Activated CD4-positive, alpha-beta memory T cell treated with anti-CD3 and anti-CD28 coated beads, Interleukin-2, amount 10 ng/mL, durations not matched to agents 7 days and 5 days (primary cell): ENCODE measurements around the gene PLA1A. TPM values are rescaled to one million over a fixed set of nuclear protein-coding genes. Genes with fewer than 3 reads are reported as not detected.
"Not testable (repeated sequence)": the region's sequence is repeated elsewhere in the genome, so short reads cannot be mapped to it uniquely, and the experiment has no call there.

Source experiments
- CTCF ChIA-PET: fragments of 350-600 bp; sonication (Branson Sonifier 250); formaldehyde crosslinking; loops from one replicate; lab custom pipeline; 2021; ENCODE audit warnings: antibody characterized with exemption, inconsistent platforms; lab: Charles Lee
- POLR2A ChIA-PET: fragments of 350-600 bp; sonication (Branson Sonifier 250); formaldehyde crosslinking; loops from one replicate; lab custom pipeline; 2021; ENCODE audit warnings: antibody characterized with exemption; lab: Charles Lee
- DNase-seq: peaks from one replicate; pipeline ENCODE4 v3.0.0-alpha.2; 2020
- H3K27ac Mint-ChIP-seq: one replicate; pipeline ENCODE4 v1.8.0; 2021; ENCODE audit warnings: mild to moderate bottlenecking, mixed read lengths
- H3K27me3 Mint-ChIP-seq: one replicate; pipeline ENCODE4 v1.8.0; 2021; ENCODE audit warnings: mixed read lengths
- H3K36me3 Mint-ChIP-seq: one replicate; pipeline ENCODE4 v1.8.0; 2021; ENCODE audit warnings: low read depth, mixed read lengths
- H3K4me1 Mint-ChIP-seq: one replicate; pipeline ENCODE4 v1.8.0; 2021; ENCODE audit warnings: mixed read lengths
- H3K4me3 Mint-ChIP-seq: one replicate; pipeline ENCODE4 v1.8.0; 2021; ENCODE audit warnings: mild to moderate bottlenecking, mixed read lengths
- H3K9me3 Mint-ChIP-seq: one replicate; pipeline ENCODE4 v1.8.0; 2021; ENCODE audit warnings: mixed read lengths
- total RNA-seq, 2 experiments: library from RNA; stranded (reverse); gene quantifications; one replicate each; pipeline ENCODE4 v1.2.3, GENCODE V29; 2021

Gene PLA1A, protein sequence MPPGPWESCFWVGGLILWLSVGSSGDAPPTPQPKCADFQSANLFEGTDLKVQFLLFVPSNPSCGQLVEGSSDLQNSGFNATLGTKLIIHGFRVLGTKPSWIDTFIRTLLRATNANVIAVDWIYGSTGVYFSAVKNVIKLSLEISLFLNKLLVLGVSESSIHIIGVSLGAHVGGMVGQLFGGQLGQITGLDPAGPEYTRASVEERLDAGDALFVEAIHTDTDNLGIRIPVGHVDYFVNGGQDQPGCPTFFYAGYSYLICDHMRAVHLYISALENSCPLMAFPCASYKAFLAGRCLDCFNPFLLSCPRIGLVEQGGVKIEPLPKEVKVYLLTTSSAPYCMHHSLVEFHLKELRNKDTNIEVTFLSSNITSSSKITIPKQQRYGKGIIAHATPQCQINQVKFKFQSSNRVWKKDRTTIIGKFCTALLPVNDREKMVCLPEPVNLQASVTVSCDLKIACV
- under 1 TPM in 1 of 2 experiments, not detected in 1; 0.25 TPM for total RNA-seq

DNA sequence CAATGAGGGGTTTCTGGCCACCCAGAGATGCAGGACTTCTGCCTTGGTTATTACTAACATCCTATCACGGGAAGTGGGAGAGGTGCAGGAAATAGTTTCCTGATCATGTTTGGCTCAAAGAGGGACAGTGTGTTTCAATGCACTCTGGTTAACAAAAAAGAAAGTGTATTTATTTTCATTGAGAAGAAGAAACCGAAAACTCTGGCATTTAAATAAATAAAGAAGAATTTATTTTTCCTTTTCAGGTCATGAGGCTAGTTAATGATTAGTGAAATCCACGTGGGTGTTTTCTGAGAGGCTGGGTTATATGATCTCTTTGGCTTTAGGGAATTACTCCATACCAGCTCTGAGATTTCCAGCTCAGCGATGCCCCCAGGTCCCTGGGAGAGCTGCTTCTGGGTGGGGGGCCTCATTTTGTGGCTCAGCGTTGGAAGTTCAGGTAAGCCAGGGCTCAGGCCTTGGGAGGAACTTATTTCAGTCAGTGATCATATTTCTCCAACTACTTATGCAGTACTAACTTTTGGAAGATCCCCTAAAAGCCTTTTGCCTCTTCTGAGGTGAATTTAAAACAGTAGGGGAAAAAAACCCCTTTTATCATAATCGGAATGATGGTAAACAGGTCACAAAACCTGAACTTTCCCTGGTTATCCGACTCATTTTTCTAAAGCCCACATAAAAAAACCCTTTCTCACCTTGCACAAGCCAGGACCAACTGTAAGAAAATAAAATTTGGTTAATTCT, at the start of gene PLA1A:
TSS of gene PLA1A (plus strand) at position 338 of the 741 bp plus-strand sequence. CDS start at position 367, 29 bp downstream.
- Mint-ChIP-seq H3K27ac (peak within 1 kb of the TSS; percentile 61), H3K4me3 (no peak within 1 kb of the TSS), H3K4me1 (peaks cover 46% of the 10 kb centered on the region), H3K9me3 (no peaks in the 10 kb centered on the region), H3K36me3 (no peaks in the 10 kb centered on the region), H3K27me3 (peaks cover 3% of the 10 kb centered on the region)
- no peak for DNase-seq
- ChIA-PET CTCF (no interaction called here), POLR2A (no interaction called here)

DNA sequence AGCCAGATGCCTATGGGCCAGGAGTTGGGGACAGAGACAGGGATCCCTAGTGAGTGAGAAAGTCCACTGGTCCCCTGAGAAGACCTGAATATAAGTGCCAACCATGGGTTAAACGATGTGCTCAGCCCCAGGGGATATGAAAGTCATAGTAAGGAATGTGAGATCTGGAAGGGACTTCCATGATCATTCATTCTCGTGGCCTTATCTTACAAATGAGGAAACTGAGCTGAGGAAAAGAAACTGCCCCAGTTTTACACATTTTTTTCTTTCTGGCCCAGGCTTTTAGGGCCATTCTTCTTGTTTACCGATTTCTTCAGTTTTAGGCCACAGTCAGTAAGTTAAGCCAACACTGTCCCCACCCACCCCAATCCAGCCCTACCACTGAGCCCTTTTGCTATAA, 49.3 kb upstream of the PLA1A start:
- ChIA-PET POLR2A (no interaction called here), CTCF (no interaction called here)
- no peak overlapping the region for H3K4me3 Mint-ChIP-seq

DNA sequence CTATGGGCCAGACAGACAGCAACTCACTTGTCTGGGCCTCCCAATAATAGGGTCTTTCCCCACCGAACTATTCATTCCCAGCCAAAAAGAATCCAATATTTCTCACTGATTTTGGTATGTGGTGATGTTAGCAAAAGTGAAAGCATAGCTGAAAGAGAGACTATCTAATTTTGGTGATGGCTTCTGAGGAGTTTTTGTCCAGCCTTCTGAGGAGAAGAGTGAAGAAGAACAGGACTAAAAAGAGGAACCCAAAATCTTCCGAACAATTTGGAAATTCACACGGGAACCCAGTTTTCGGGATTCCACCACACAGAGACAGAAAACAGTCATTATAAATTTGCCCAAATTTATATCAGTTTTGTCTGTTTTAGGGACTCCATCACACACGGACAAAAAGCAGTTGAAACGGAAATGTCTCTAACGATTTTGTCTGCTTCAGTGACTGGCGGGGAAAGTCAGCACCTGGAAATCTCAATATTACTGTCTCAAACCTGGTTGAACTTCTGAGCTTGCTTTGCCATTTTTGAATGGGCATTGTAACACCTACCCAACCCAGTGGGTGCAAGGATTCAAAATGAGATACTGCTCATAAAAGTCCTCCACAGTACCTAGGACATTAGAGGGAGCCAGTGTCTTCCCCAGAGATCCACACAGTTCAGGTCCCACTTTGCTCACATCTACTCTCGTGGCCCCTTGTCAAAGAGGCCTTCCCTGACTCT, 47.3 kb upstream of the PLA1A start:
- no peak overlapping the region for H3K27ac Mint-ChIP-seq

More for the DNA sequence above, 49.3 kb upstream of the PLA1A start:
- no peak for DNase-seq
- Mint-ChIP-seq H3K9me3 (no peaks in the 10 kb centered on the region), H3K27me3 (no peaks in the 10 kb centered on the region), H3K4me1 (peaks cover 36% of the 10 kb centered on the region), H3K36me3 (peaks cover 80% of the 10 kb centered on the region), H3K27ac (no peak overlapping the region)

DNA sequence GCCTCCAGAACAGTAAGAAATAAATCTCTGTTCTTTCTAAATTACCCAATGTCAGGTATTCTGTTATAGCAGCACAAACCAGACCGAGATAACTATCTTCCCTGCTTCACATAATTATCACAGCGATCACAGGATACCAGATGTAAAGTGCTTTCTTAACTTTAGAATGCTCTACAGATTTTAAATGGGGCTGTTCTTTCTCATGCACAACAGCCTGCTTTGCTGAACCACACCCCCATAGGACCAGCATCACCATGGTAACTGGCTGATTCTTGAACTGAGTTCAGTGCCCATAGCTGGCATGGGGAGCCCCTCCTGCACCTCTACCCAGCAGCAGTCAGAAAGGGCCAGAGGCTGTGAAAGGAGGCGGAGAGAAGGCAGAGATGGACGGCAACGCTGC, 46.1 kb upstream of the PLA1A start:
- DNase-seq = no peak
- Mint-ChIP-seq H3K27me3 (no peaks in the 10 kb centered on the region), H3K4me3 (no peak overlapping the region), H3K9me3 (no peaks in the 10 kb centered on the region), H3K36me3 (peaks cover 82% of the 10 kb centered on the region), H3K27ac (no peak overlapping the region), H3K4me1 (peaks cover 58% of the 10 kb centered on the region)
- ChIA-PET CTCF (interaction anchor here (0.6 kb wide), 1 partner anchor 659 kb away, joined by 3 read pairs; no protein-coding TSS in a partner anchor), POLR2A (no interaction called here)

More for the DNA sequence above, 47.3 kb upstream of the PLA1A start:
- H3K9me3 Mint-ChIP-seq = no peaks in the 10 kb centered on the region
- H3K27me3 Mint-ChIP-seq = no peaks in the 10 kb centered on the region
- DNase-seq = no peak
- peaks cover 82% of the 10 kb centered on the region for H3K36me3 Mint-ChIP-seq
- peaks cover 49% of the 10 kb centered on the region for H3K4me1 Mint-ChIP-seq
- no peak overlapping the region for H3K4me3 Mint-ChIP-seq
- ChIA-PET POLR2A (no interaction called here), CTCF (interaction anchor here (1.0 kb wide), 1 partner anchor 9 kb away, joined by 4 read pairs; no protein-coding TSS in a partner anchor)

DNA sequence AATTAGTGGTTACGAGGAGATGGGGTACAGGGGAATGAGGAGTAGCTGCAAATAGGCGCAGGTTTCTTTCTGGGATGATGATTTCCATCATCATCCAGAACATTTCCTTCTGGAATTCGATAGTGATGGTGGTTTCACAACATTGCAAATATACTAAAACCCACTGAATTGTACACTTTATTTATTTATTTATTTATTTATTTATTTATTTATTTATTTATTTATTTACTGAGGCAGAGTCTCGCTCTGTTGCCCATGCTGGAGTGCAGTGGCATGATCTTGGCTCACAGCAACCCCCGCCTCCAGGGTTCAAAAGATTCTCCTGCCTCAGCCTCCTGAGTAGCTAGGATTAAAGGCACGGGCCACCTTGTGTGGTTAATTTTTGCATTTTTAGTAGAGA, 44.8 kb upstream of the PLA1A start:
- H3K27me3 Mint-ChIP-seq, H3K27ac Mint-ChIP-seq, H3K4me3 Mint-ChIP-seq, DNase-seq, H3K9me3 Mint-ChIP-seq, POLR2A ChIA-PET, CTCF ChIA-PET: not testable (repeated sequence)
- H3K36me3 Mint-ChIP-seq = peaks cover 87% of the 10 kb centered on the region
- peaks cover 67% of the 10 kb centered on the region for H3K4me1 Mint-ChIP-seq

DNA sequence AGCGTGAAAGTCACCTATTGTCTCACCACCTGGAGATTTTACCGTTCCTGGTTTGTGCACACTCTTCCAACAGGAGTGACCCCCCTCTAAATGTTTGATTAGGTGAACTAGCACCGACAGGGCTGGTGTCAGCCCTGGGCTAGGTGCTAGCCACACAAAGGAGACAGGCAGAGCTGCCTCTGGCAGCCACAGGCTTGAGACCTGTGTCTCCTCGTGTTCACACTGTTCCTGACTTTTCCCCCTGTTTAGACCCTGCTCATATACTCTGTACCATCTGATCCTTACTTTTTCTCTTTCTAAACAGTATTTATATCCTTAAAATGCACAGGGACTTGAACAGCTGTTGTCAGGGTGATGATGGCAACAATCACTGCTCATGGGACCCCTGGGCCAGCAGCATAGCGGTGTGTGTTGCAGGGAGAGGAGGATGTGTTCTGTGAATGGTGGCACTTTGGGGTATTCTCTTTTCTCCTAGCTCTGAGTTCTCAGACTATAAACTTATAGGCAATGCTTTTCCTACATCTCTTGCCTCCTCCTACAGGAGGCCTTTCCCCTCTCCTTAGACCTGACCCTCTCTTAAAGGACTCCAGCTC, 43.8 kb upstream of the PLA1A start:
- Mint-ChIP-seq H3K27ac (no peak overlapping the region), H3K36me3 (peaks cover 86% of the 10 kb centered on the region), H3K9me3 (no peaks in the 10 kb centered on the region), H3K4me1 (peaks cover 72% of the 10 kb centered on the region), H3K27me3 (no peaks in the 10 kb centered on the region), H3K4me3 (no peak overlapping the region)
- POLR2A ChIA-PET = interaction anchor here (1.3 kb wide), 1 partner anchor 10 kb away, joined by 3 read pairs; no protein-coding TSS in a partner anchor
- no peak for DNase-seq
- CTCF ChIA-PET = no interaction called here

DNA sequence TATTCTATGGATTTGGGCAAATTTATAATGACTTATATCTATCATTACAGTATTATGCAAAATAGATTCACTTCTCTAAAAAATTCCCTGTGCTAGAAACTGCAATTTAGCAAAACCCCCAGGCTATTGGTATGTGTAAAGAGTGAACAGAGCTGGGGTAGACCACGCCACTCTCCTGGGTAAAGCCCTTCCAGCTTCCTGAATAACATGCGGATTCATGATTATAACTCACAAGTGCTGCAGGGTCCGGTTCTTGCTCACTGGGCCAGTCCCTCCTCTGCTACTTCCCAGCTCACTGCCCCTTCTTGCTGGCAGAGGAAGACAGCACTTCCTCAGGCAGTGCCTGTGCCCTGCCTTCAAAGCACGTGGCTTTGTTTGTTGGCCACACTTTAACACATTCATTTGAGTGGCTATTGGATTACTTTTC, 42.4 kb upstream of the PLA1A start:
- Mint-ChIP-seq H3K36me3 (peaks cover 75% of the 10 kb centered on the region), H3K27me3 (no peaks in the 10 kb centered on the region), H3K4me3 (peak overlapping the region; percentile 70), H3K4me1 (peaks cover 77% of the 10 kb centered on the region), H3K27ac (no peak overlapping the region), H3K9me3 (no peaks in the 10 kb centered on the region)
- ChIA-PET CTCF (interaction anchor here (1.2 kb wide), 1 partner anchor 314 kb away, joined by 3 read pairs; the partner anchor contains the start of gene B4GALT4), POLR2A (interaction anchor here (1.1 to 6.0 kb wide), 3 partner anchors 25 to 92 kb away, joined by 3 to 31 read pairs (median 12); partner anchors contain the start of genes ADPRH, TIMMDC1 and TMEM39A)
- DNase-seq = no peak

DNA sequence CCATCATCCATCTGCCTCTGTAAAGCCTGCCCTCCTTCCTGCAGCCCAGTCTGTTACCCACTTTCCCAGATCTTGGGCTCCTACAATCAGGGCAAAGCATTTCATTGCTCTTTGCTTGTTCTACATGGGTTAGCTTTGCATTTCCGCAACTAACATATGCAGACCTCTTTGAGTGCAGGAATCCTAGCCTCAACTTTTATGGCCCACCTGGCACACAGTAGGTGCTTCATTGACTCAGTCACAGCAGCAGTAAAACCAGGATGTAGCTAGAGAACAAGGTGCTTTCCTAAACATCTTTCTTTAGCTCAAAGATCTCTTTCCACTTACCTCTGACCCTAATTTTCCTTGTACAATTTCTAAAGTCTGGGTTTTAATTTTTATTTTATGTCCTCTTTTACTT, 41.8 kb upstream of the PLA1A start:
- ChIA-PET CTCF (interaction anchor here (1.2 kb wide), 1 partner anchor 315 kb away, joined by 3 read pairs; the partner anchor contains the start of gene B4GALT4), POLR2A (interaction anchor here (0.7 to 6.0 kb wide), 4 partner anchors 25 to 125 kb away, joined by 3 to 31 read pairs (median 8); partner anchors contain the start of genes ADPRH, TIMMDC1 and TMEM39A)
- Mint-ChIP-seq H3K9me3 (no peaks in the 10 kb centered on the region), H3K4me1 (peaks cover 76% of the 10 kb centered on the region), H3K27ac (peak overlapping the region; percentile 5), H3K27me3 (no peaks in the 10 kb centered on the region), H3K36me3 (peaks cover 70% of the 10 kb centered on the region), H3K4me3 (peak overlapping the region; percentile 70)
- no peak for DNase-seq

DNA sequence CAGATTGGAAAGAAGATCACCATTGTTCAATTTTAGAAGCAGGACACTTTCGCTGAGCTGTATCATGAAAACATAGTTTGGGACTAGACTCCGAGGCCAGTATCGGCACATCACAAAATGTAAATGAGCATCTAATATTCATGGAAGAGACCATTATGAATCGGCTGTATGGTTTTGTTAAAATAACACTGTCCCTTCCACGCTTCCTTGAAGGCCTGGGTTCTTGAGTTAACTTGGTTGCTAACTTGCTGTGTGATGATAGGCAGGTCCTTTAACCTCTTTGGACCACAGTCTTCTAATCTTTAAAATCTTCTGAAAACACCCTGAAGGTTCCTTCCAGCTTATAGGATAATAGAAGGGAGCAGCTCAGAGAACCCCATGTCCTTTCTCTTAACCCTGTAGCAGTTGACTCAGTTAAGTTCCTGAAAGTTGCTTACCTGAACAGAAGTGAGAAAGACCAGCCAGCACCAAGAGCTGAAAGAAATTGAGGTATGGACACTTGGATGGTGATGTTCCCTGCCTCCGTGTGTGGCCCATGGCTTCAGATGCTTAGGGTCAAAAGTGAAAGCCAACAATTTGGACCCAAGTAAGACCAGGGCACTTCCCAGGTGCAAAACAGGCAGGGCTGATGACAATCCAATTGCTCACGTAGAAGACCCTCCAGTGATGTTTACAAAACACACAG, 40.4 kb upstream of the PLA1A start:
- H3K4me1 Mint-ChIP-seq = peaks cover 75% of the 10 kb centered on the region
- CTCF ChIA-PET = interaction anchor here (1.4 to 4.3 kb wide), 4 partner anchors 18 to 119 kb away, joined by 3 to 18 read pairs (median 6); partner anchors contain the start of genes COX17, TIMMDC1 and TMEM39A

DNA sequence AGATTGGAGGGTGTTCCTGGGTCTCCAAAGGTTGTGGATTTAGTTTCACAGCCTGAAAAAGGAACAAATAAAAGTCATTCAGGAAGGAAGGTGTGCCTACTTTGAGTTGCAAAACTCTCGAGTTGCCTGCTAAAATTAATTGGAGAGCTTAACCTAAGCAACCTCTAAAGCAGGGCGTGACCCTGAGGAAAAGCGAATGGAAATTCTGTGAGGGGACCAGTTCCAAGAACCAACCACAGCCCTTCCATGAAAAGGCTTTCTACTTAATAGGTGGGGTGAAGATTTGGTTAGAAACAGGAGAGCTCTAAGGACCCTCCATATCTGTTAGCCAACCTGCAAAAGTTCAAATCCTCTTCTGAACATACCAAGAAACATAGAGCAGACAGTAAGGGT, 39.8 kb upstream of the PLA1A start:
- peaks cover 78% of the 10 kb centered on the region for H3K4me1 Mint-ChIP-seq
- H3K9me3 Mint-ChIP-seq = no peaks in the 10 kb centered on the region
- H3K4me3 Mint-ChIP-seq = peak overlapping the region; percentile 70
- POLR2A ChIA-PET = interaction anchor here (1.0 to 6.0 kb wide), 11 partner anchors 23 to 537 kb away, joined by 3 to 32 read pairs (median 8); partner anchors contain the start of genes ADPRH, COX17, POGLUT1 and TIMMDC1
- peak; percentile 65 for DNase-seq
- peaks cover 54% of the 10 kb centered on the region for H3K36me3 Mint-ChIP-seq
- CTCF ChIA-PET = interaction anchor here (0.6 to 4.3 kb wide), 6 partner anchors 19 to 118 kb away, joined by 3 to 18 read pairs (median 6); partner anchors contain the start of genes COX17, TIMMDC1 and TMEM39A
- H3K27ac Mint-ChIP-seq = peak overlapping the region; percentile 80
- no peaks in the 10 kb centered on the region for H3K27me3 Mint-ChIP-seq

More for the DNA sequence above, 40.4 kb upstream of the PLA1A start:
- peak overlapping the region; percentile 70 for H3K4me3 Mint-ChIP-seq
- no peaks in the 10 kb centered on the region for H3K27me3 Mint-ChIP-seq
- POLR2A ChIA-PET = interaction anchor here (1.0 to 6.0 kb wide), 10 partner anchors 23 to 538 kb away, joined by 3 to 32 read pairs (median 13); partner anchors contain the start of genes ADPRH, COX17, POGLUT1 and TIMMDC1
- peaks cover 59% of the 10 kb centered on the region for H3K36me3 Mint-ChIP-seq
- no peaks in the 10 kb centered on the region for H3K9me3 Mint-ChIP-seq
- H3K27ac Mint-ChIP-seq = peak overlapping the region; percentile 80
- no peak for DNase-seq
